Esophagus squamous epithelium (tissue), 5 donors: ENCODE results near the gene BAIAP2. TPM values are rescaled to one million over a fixed set of nuclear protein-coding genes. Genes with fewer than 3 reads are reported as not detected.
A peak's percentile ranks its signal among the peaks of the same experiment; 100 is the strongest.

Source experiments
- DNase-seq: peaks from one replicate; lab custom pipeline; 2025; lab: John Stamatoyannopoulos, UW
- H3K27ac ChIP-seq, 4 donors: fragments of 200-600 bp; sonication (generic); one replicate each; pipeline ENCODE4 v1.5.1; 2016 to 2019; ENCODE audit warnings: mild to moderate bottlenecking in 1 of 4
- H3K27me3 ChIP-seq, 4 donors: fragments of 200-600 bp; sonication (generic); 1 replicate in 3 of 4; 2 replicates in 1 of 4; pipeline versions ENCODE4 v1.5.1 to v1.6.0; 2017 to 2021; ENCODE audit warnings: antibody characterized with exemption in 1 of 4
- H3K36me3 ChIP-seq, 3 donors: fragments of 200-600 bp; sonication (generic); one replicate each; pipeline ENCODE4 v1.5.1; 2016 to 2019
- H3K4me1 ChIP-seq, 3 donors: fragments of 200-600 bp; sonication (generic); one replicate each; pipeline ENCODE4 v1.5.1; 2017 to 2019
- H3K4me3 ChIP-seq, 4 donors: fragments of 200-600 bp; sonication (generic); 1 replicate in 3 of 4; 2 replicates in 1 of 4; pipeline ENCODE4 v1.5.1; 2016 to 2019; ENCODE audit warnings: mild to moderate bottlenecking in 2 of 4, moderate library complexity in 1 of 4
- H3K9me3 ChIP-seq, 3 donors: fragments of 200-600 bp; sonication (generic); one replicate each; pipeline ENCODE4 v1.5.1; 2016 to 2019
- CTCF ChIP-seq, 6 experiments: fragments of 450-650 bp in 4 of 6; fragments of 200-600 bp in 2 of 6; sonication (generic) in 2 of 6; IDR thresholded peaks; one replicate each; pipeline ENCODE4 v1.5.1; 2016 to 2019; ENCODE audit warnings: antibody characterized with exemption in 6 of 6, mild to moderate bottlenecking in 4 of 6, moderate library complexity in 4 of 6
- POLR2A ChIP-seq, 4 donors: fragments of 450-650 bp; IDR thresholded peaks; one replicate each; pipeline ENCODE4 v1.6.1; 2017; ENCODE audit warnings: antibody characterized with exemption in 4 of 4, mild to moderate bottlenecking in 4 of 4, moderate library complexity in 3 of 4
- WGBS, 2 donors: methylation state at CpG; one replicate each; pipeline ENCODE4 v1.1.5; 2018; 5-methylcytosine and 5-hydroxymethylcytosine counted together
- intact Hi-C: fragments of 100-400 bp; cut with DNase I; formaldehyde crosslinking; loops from one replicate; pipeline ENCODE4 v1.15.0; 2022
- total RNA-seq, 4 donors: library from RNA; depleted of rRNA; stranded (reverse); fragments of >200 nt; gene quantifications; one replicate each; pipeline ENCODE4 v1.1.0, GENCODE V29; 2016
- donor health status: DM: yes; HTN: yes; CAD: no.

The BAIAP2 gene
- total RNA-seq, 4 donors from 2014 or later = 87.8 to 175 (median 105) TPM

- Histone ChIP-seq H3K36me3 (peaks cover 0 to 26% (median 0%) of the 10 kb centered on the region in 3 donors), H3K27me3 (peaks cover 0 to 55% (median 7%) of the 10 kb centered on the region in 4 donors), H3K4me1 (peaks cover 13 to 56% (median 16%) of the 10 kb centered on the region in 3 donors), H3K27ac (peak overlapping the region; percentile 10 to 48 (median 28)), H3K9me3 (no peaks in the 10 kb centered on the region), H3K4me3 (peak overlapping the region; percentile 18 to 59 (median 36))
- peak; percentile 39 for DNase-seq
- WGBS, 2 donors = 31 to 90% methylated on average over 6 to 11 of the region's 89 CpGs
- TF ChIP-seq CTCF (IDR thresholded peaks at IDR 0.05) (peak in 4 of 6 experiments; percentile 5 to 35 (median 17)), POLR2A (IDR thresholded peaks at IDR 0.05) (no peak)
- intact Hi-C loops = no loop called here
Measured at GRCh38 chr17:81119223-81120148, 84.5 kb downstream of the BAIAP2 start.

GRCh38 chr17:81120149-81120484 lies 85.2 kb downstream of the BAIAP2 start:
- Histone ChIP-seq H3K4me3 (peak overlapping the region in 3 of 4 donors; percentile 35 to 59 (median 38)), H3K9me3 (no peaks in the 10 kb centered on the region), H3K4me1 (peaks cover 13 to 53% (median 16%) of the 10 kb centered on the region in 3 donors), H3K27me3 (peaks cover 0 to 61% (median 7%) of the 10 kb centered on the region in 4 donors), H3K36me3 (peaks cover 0 to 19% (median 0%) of the 10 kb centered on the region in 3 donors), H3K27ac (peak overlapping the region in 2 of 4 donors; percentile 14 to 41)
- WGBS, 2 donors = 58 to 80% methylated on average over 5 to 11 of the region's 33 CpGs
- TF ChIP-seq POLR2A (IDR thresholded peaks at IDR 0.05) = no peak
- no peak for TF ChIP-seq CTCF (IDR thresholded peaks at IDR 0.05)
- no peak for DNase-seq
- intact Hi-C loops = no loop called here

DNA sequence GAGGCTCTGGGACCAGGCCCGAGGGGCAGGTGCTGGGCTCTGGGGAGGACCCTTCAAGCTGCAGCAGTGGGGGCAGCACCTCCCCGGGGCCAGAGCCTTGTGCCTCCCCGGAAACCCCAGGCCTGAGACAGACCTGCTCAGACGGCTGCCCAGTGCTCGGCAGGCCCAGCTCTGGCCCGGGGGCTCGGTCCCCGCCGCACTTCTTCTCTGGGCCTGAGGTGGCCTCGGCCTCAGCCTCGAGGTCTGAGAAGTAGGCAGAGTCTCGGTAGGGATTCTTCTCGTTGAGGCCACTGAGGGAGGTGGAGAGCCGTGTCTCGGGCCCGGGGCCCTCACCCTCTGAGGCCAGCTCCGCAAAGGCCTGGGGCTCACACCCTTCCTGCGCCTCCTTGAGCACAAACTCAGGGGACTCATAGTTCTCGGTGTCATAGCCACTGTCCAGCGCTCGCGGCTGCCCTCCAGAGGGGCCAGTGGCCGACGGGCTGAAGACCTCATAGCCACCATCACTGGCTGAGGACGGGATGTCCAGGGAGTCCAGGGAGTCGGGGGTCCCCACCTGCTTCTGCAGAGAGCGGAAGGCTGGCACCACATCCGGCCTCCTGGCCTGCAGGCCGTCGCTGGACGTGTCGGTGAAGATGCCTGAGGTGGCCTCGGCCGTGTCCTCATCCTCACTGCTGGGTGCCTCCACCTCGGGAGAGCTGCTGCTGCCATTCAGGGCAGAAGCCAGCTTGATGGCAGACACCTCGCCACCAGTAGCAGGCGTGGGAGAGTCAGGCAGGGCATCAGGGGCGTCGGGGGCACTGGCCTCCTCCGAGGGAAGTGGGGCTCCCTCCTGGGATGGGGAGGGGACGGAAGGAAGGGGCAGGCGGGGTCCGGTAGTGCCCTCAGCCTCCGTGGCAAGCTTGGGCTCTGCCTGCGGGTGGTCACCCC lies 86.0 kb downstream of the BAIAP2 start:
- Histone ChIP-seq H3K4me1 (peaks cover 13 to 56% (median 16%) of the 10 kb centered on the region in 3 donors), H3K36me3 (peaks cover 0 to 11% (median 0%) of the 10 kb centered on the region in 3 donors), H3K4me3 (no peak overlapping the region), H3K9me3 (no peaks in the 10 kb centered on the region), H3K27ac (no peak overlapping the region), H3K27me3 (peaks cover 0 to 67% (median 7%) of the 10 kb centered on the region in 4 donors)
- intact Hi-C loops = no loop called here
- 61% methylated on average over 7 to 9 of the region's 45 CpGs for WGBS, 2 donors
- TF ChIP-seq CTCF (IDR thresholded peaks at IDR 0.05) (no peak), POLR2A (IDR thresholded peaks at IDR 0.05) (no peak)
- DNase-seq = no peak

- no peak for DNase-seq
- Histone ChIP-seq H3K27ac (no peak overlapping the region), H3K27me3 (peaks cover 0 to 79% (median 7%) of the 10 kb centered on the region in 4 donors), H3K36me3 (no peaks in the 10 kb centered on the region), H3K4me3 (no peak overlapping the region), H3K9me3 (no peaks in the 10 kb centered on the region), H3K4me1 (peaks cover 13 to 63% (median 16%) of the 10 kb centered on the region in 3 donors)
- WGBS, 2 donors = 51 to 68% methylated on average over 5 to 11 of the region's 109 CpGs
- intact Hi-C loops = no loop called here
- TF ChIP-seq POLR2A (IDR thresholded peaks at IDR 0.05) (no peak), CTCF (IDR thresholded peaks at IDR 0.05) (no peak)
Measured at GRCh38 chr17:81121841-81122733, 87.1 kb downstream of the BAIAP2 start.
